Testis (tissue), 2 donors: ENCODE data around the gene LOC101059915.

ENCODE experiments used
- DNase-seq: peaks from one replicate; pipeline ENCODE4 v3.0.0-alpha.2; 2019
- H3K27ac ChIP-seq, 2 donors: fragments of 200-600 bp; sonication (generic); one replicate each; pipeline ENCODE4 v1.5.1; 2019
- H3K27me3 ChIP-seq: fragments of 200-600 bp; sonication (generic); one replicate; pipeline ENCODE4 v1.5.1; 2019
- H3K36me3 ChIP-seq: fragments of 200-600 bp; sonication (generic); one replicate; pipeline ENCODE4 v1.5.1; 2017; ENCODE audit warnings: low read depth; ENCODE audit errors: missing control alignments
- H3K4me1 ChIP-seq: fragments of 200-600 bp; sonication (generic); one replicate; pipeline ENCODE4 v1.5.1; 2019
- H3K4me3 ChIP-seq, 2 donors: fragments of 200-600 bp; sonication (generic); one replicate each; pipeline ENCODE4 v1.5.1; 2017 to 2019
- H3K9me3 ChIP-seq: fragments of 200-600 bp; sonication (generic); one replicate; pipeline ENCODE4 v1.5.1; 2017
- CTCF ChIP-seq, 3 experiments: fragments of 450-650 bp in 2 of 3; fragments of 200-600 bp in 1 of 3; sonication (generic) in 1 of 3; IDR thresholded peaks; one replicate each; pipeline ENCODE4 v1.5.1; 2016 to 2019; ENCODE audit warnings: antibody characterized with exemption in 3 of 3, mild to moderate bottlenecking in 2 of 3, moderate library complexity in 1 of 3
- POLR2A ChIP-seq: fragments of 450-650 bp; IDR thresholded peaks from one replicate; pipeline ENCODE4 v1.6.1; 2017; ENCODE audit warnings: antibody characterized with exemption, mild to moderate bottlenecking, moderate library complexity
- WGBS, 2 donors: methylation state at CpG; one replicate each; pipeline ENCODE4 v1.1.5; 2018; 5-methylcytosine and 5-hydroxymethylcytosine counted together
- intact Hi-C: fragments of 100-400 bp; cut with DNase I; formaldehyde crosslinking; loops from one replicate; pipeline ENCODE4 v1.15.1; 2023; ENCODE audit warnings: low total_unique reads

LOC101059915 gene

GRCh38 chrX:71664889-71665491 lies 2.4 kb upstream of the LOC101059915 start:
- intact Hi-C loops, result no loop called here
- Histone ChIP-seq H3K9me3 (no peaks in the 10 kb centered on the region), H3K36me3 (no peaks in the 10 kb centered on the region), H3K4me3 (no peak overlapping the region), H3K27me3 (no peaks in the 10 kb centered on the region), H3K4me1 (no peaks in the 10 kb centered on the region), H3K27ac (no peak overlapping the region)
- 71 to 77% methylated on average over 8 to 16 of the region's 16 CpGs for WGBS, 2 donors
- no peak for DNase-seq
- TF ChIP-seq CTCF (IDR thresholded peaks at IDR 0.05) (no peak), POLR2A (no peak)

DNA sequence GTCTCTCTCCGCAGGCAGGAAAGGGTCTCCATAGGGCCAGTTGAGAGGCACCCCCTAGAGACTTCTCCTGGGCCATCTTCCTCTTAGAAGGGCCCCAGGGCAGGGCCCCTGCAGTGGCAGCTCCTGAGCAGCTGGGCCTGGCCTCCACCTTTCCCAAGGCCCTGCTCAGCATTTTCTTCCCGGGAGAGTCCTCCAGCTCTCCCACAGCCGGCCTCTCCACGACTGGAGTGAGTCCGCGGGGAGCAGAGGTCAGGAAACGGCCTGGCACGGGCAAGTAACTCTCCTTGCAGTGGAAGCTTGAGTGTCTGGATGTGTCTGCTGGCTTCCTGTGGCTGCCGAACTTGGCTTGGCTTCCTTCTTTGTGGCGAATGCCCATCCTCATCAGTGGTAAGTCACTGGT lies 1.6 kb upstream of the LOC101059915 start:
- H3K9me3 ChIP-seq, result no peaks in the 10 kb centered on the region
- H3K27me3 ChIP-seq, result no peaks in the 10 kb centered on the region
- H3K27ac ChIP-seq, result no peak overlapping the region
- TF ChIP-seq CTCF (IDR thresholded peaks at IDR 0.05), result no peak
- no peaks in the 10 kb centered on the region for H3K4me1 ChIP-seq
- no peak overlapping the region for H3K4me3 ChIP-seq
- no peak for DNase-seq
- WGBS, 2 donors, result 64% methylated on average over 10 of the region's 10 CpGs; no CpG with 5 or more reads in 1 of the 2 donors
- H3K36me3 ChIP-seq, result no peaks in the 10 kb centered on the region
- intact Hi-C loops, result no loop called here

DNA sequence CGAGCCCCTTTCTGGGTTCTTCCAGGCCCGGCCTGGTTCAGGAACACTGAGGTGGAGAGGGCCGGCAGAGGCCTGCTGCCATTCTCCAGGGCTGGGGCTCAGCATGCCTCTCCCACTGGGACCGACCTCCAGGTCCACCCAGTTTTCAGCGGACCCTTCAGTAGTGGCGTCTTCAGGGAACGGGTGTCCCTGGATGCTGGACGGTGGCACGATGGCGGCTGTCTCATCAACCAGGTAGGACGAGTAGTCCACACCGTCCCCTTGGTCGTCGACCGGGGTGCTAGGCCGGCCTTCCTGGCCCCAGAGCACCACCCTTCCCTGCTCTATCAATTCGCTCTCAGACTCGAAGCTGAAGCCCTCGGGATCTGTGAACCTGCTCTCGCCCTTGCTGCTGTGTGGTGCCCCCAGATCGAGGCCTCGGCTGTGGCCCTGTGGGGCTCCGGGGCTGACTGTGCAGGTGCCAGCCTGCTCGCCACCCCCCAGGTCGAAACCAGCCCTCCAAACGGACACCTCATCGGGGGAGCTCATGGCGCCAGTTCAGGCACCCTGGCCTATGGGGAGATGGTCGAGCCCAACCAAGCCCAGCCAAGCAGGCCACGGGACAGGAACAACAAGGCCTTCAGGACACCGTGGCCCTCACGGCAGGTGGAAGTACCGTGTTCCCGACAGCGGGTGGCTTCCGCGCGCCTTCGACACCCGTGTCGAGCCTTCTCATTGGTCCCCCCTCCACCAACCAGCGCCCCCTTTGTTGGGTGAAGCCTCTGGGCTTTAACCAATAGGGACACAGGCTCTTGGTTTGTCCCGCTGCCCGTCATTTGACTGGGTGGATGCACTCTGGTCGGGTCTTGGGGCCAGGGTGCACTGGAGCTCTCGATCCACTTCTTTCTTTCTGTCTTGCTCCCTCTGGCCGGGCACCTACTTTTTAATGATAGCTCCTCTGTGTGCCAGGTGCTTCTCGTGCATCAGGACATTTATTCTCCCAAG lies 814 bp upstream of the LOC101059915 start:
- Histone ChIP-seq H3K9me3 (no peaks in the 10 kb centered on the region), H3K27ac (no peak overlapping the region), H3K36me3 (no peaks in the 10 kb centered on the region), H3K4me1 (no peaks in the 10 kb centered on the region), H3K4me3 (peak overlapping the region; percentile 4 to 23), H3K27me3 (no peaks in the 10 kb centered on the region)
- intact Hi-C loops, result no loop called here
- peak; percentile 53 for DNase-seq
- no peak for TF ChIP-seq POLR2A
- no peak for TF ChIP-seq CTCF (IDR thresholded peaks at IDR 0.05)
- WGBS, 2 donors, result 55 to 71% methylated on average over 18 to 45 of the region's 48 CpGs

DNA sequence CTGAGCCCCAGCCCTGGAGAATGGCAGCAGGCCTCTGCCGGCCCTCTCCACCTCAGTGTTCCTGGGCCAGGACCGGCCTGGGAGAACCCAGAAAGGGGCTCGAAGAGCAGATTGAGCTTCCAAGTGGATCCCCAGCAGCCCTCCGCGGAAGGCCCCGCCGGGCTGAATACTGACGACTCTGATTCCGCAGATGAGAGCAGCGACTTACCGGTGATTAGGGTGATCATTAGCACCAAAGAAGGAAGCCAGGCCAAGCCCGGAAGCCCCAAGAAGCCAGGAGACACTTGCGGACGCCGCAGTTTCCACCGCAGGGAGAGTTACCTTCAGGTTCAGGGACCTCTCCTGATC lies 876 bp downstream of the LOC101059915 start:
- intact Hi-C loops, result no loop called here
- no peaks in the 10 kb centered on the region for H3K4me1 ChIP-seq
- no peaks in the 10 kb centered on the region for H3K9me3 ChIP-seq
- H3K27me3 ChIP-seq, result no peaks in the 10 kb centered on the region
- no peak overlapping the region for H3K4me3 ChIP-seq
- WGBS, 2 donors, result 84% methylated on average over 9 of the region's 16 CpGs; no CpG with 5 or more reads in 1 of the 2 donors
- DNase-seq, result no peak
- H3K27ac ChIP-seq, result no peak overlapping the region
- no peaks in the 10 kb centered on the region for H3K36me3 ChIP-seq
- no peak for TF ChIP-seq POLR2A
- no peak for TF ChIP-seq CTCF (IDR thresholded peaks at IDR 0.05)
